ENCODE data around the gene C4orf46.

The C4orf46 gene

DNA sequence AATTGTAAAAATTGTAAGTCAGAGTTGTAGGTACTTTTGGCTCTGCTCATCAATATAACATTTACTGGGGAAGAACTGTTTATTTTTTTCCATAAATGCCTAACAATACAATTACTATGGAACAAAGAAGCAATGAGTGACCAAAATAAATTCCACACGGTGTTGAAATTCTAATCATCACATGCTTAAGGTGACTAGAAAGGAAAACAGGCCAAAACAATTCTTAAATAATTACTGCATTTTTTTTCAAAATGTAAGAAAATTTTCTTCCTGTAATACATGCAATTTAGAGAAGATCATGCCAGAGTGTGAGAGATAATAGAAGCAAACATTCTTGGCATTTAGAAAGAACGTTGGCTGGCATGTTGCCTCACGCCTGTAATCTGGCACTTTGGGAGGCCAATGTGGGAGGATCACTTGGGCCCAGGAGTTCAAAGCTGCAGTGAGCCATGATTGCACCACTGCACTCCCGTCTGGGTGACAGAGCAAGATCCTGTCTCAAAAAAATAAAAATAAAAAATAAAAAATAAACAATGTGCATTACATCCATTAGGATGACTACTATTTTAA lies 22.5 kb downstream of the C4orf46 start:
- no peak for DNase-seq

DNA sequence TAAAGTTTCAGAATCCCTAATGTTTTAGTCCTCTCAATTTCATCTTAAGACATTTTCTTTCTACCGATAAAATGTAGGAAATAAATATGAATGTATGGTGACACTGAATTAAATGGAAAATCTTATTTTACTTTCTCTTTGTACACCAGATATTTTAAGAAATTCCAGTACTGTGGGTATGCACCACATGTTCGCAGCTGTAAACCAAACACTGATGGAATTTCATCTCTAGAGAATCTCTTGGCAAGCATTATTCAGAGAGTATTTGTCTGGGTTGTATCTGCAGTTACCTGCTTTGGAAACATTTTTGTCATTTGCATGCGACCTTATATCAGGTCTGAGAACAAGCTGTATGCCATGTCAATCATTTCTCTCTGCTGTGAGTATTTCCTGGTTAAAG lies 26.9 kb downstream of the C4orf46 start:
- DNase-seq, result no peak

DNA sequence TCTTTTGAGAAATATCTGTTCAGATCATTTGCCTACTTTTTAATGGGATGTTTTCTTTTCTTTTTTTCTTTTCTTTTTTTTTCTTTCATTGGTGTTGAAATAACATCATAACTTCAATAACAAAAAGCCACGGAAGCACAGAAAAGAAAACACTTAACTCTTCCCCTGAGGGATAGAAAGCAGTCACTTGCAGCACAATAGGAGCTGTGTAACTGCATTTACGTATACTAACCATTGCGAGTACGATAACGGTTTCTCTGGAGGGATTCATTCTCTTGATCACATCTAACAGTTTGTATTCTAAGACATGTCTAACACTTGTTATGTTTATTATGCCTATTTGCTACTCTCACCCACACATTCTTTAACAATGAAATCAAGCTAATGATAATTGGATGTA lies 27.3 kb downstream of the C4orf46 start:
- no peak for DNase-seq

DNA sequence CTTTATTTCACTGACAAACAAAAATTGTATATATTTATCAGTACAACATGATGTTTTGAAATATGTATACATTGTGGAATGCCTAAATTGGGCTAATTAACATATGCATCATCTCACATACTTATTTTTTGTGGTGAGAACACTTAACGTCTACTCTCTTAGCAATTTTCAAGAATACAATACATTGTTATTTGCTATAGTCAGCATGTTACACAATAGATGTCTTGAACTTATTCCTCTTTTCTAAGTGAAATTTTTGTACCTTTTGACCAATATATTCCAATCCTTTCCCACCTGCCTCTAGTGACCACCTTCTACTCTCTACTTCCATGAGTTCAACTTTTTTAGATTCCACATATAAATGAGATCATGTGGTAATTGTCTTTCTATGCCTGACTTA lies 35.1 kb downstream of the C4orf46 start:
- no peak for DNase-seq

DNA sequence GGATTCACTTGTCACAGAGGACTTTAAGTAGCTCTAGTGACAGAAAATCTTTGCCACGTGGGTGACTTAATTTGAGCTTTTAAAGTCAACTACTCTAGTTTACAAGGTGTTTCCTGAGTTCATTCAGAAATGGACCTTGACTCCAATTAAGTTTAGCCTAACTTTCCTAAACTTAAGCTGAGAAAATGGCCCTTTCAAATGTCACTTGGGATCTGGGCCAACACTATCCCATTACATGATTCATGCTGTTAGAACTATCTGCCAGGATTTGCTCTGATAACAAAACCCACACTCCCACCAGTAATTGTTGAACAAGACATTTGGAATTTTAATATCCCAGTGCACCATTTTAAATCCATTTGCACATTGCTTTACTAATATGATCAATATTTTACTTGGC lies 40.8 kb downstream of the C4orf46 start:
- no peak for DNase-seq

DNA sequence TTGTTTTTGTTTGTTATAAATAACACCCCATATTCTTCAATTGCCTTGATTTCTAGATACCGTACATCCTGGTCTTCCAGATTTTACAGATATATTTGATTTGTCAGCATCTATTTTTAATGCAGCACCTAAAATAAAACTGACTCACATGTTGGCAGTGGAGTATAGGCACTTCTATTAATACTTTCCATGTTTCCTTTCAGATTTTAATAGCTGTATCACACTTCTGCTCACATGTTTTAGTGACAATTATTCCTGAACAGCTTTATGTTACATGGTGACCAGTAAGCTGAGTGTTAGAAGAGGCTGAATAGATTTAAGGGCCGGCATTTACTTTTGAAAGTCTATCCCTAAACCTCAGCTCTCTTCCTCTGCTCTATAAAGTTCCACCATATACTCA lies 46.1 kb downstream of the C4orf46 start:
- DNase-seq, result no peak

DNA sequence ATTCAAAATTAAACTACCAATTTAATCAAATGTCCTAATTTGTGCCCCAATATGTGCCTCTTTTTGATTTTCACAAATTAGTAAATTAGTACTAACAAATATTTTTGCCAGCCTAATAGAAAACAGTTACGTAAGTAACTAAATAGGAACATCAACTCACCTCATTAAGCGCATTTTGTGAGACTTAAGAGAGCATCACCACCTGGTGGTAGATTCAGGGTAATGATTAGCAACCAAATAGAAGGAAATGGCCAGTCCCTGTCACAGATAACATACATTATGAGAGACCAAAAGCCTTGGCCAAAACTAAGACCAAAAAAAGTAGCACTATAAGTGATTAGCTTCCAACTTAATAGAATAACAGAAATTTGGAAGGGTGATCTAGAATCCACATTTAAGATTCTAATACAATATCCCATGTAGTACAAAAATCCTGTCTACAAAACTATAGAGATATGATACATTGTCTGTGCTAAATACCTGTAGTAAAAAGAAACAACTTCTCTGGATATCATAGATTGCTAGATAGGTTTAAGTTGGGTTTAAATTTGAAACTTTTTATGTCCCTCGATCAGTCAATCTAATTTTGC lies 46.7 kb downstream of the C4orf46 start:
- DNase-seq, result peak; percentile 39 to 58

DNA sequence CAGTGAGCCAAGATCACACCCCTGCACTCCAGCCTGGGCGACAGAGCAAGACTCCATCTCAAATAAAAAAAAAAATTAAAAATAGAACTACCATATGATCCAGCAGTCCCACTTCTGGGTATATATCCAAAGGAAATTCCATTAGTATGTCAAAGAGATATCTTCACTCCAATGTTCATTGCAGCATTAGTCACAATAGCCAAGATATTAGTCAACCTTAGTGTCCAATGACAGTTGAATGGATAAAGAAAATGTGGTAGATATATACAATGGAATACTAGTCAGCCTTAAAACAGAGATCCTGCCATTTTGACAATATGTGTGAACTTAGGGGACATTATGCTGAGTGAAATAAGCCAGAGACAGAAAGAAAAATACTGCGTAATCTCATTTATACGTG lies 49.4 kb downstream of the C4orf46 start:
- no peak for DNase-seq

DNA sequence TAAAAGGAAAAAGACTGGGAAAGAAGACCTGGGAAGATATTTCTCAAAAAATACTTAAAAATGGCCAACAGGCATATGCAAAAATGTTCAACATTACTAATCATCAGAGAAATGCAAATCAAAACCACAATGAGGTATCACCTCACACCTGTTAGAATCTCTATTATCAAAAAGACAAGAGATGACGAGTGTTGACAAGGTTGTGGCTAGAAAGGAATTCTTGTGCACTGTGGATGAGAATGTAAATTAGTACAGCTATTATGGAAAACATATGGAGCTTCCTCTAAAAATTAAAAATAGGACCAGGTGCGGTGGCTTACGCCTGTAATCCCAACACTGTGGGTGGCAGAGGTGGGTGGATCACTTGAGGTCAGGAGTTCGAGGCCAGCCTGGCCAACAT lies 50.0 kb downstream of the C4orf46 start:
- DNase-seq, result no peak

DNA sequence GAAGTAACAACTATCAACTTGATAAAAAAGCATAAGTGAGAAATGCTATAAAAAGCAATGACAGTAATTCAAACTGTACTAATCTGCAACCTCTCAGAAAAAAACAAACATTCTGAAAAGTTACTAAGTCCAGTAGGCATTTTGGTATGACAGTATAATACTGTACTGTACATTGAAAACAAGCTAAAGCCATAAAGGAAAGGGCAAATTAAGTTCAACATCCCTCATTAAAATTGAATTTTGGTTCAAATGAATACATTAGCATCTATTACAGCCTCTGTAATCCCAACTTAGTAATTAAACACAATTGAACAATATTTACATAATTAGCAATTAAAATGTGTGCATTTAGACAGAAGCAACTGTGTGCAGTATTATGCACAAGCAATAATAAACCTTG lies 53.7 kb downstream of the C4orf46 start:
- no peak for DNase-seq

All from NCI-H1930 (cell line).